Naive thymus-derived CD8-positive, alpha-beta T cell (primary cell): Measurements from ENCODE around the gene TMCO1. TPM values are rescaled to one million over a fixed set of nuclear protein-coding genes. Genes with fewer than 3 reads are reported as not detected.
"Not testable (repeated sequence)": the region's sequence is repeated elsewhere in the genome, so short reads cannot be mapped to it uniquely, and the experiment has no call there.

Experiments used
- ATAC-seq, 2 donors: fragments of 150-1000 bp; cut with Tn5 transposase in 1 of 2; sonication (Bioruptor Pico), chemical (Tn5 transposase) in 1 of 2; 1 replicate in 1 of 2; 2 replicates in 1 of 2; pipeline ENCODE4 v1.10.0; 2021; ENCODE audit warnings: mild to moderate bottlenecking in 2 of 2, moderate library complexity in 2 of 2
- POLR2A ChIA-PET: fragments of 350-600 bp; sonication (Branson Sonifier 250); formaldehyde crosslinking; loops from one replicate; lab custom pipeline; 2021; ENCODE audit warnings: antibody characterized with exemption; lab: Charles Lee
- DNase-seq, 10 donors: peaks; one replicate each; pipeline versions ENCODE4 v3.0.0 to v3.0.0-alpha.2; 2020 to 2022
- H3K27ac Mint-ChIP-seq, 10 donors: one replicate each; pipeline ENCODE4 v1.8.0; 2020 to 2022; ENCODE audit warnings: mild to moderate bottlenecking in 10 of 10, mixed read lengths in 10 of 10, moderate library complexity in 4 of 10, inconsistent platforms in 1 of 10
- H3K27me3 Mint-ChIP-seq, 5 donors: one replicate each; pipeline ENCODE4 v1.8.0; 2021 to 2022; ENCODE audit warnings: mixed read lengths in 5 of 5
- H3K36me3 Mint-ChIP-seq, 3 donors: one replicate each; pipeline ENCODE4 v1.8.0; 2020 to 2022; ENCODE audit warnings: mixed read lengths in 3 of 3, mild to moderate bottlenecking in 2 of 3, inconsistent platforms in 1 of 3
- H3K4me1 Mint-ChIP-seq, 4 donors: one replicate each; pipeline ENCODE4 v1.8.0; 2021 to 2022; ENCODE audit warnings: mixed read lengths in 4 of 4
- H3K4me3 Mint-ChIP-seq, 10 donors: one replicate each; pipeline ENCODE4 v1.8.0; 2020 to 2022; ENCODE audit warnings: mild to moderate bottlenecking in 10 of 10, mixed read lengths in 10 of 10, moderate library complexity in 6 of 10, inconsistent platforms in 1 of 10
- H3K9me3 Mint-ChIP-seq, 9 donors: one replicate each; pipeline ENCODE4 v1.8.0; 2020 to 2022; ENCODE audit warnings: mixed read lengths in 9 of 9, mild to moderate bottlenecking in 3 of 9, inconsistent platforms in 1 of 9, moderate library complexity in 1 of 9
- polyA plus RNA-seq, 3 donors: library from polyadenylated mRNA; unstranded; fragments of 300-500 nt; fragmentation: Illumina TruSeq; gene quantifications; one replicate each; pipeline ENCODE4 v1.2.3, GENCODE V29; 2021
- total RNA-seq, 8 experiments: library from RNA in 2 of 8; stranded (reverse) in 2 of 8; gene quantifications; one replicate each; pipeline ENCODE4 v1.2.3 and lab custom pipeline; 2021 to 2026

The TMCO1 gene, protein sequence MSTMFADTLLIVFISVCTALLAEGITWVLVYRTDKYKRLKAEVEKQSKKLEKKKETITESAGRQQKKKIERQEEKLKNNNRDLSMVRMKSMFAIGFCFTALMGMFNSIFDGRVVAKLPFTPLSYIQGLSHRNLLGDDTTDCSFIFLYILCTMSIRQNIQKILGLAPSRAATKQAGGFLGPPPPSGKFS
- total RNA-seq (10 to 100 TPM; 54.4 to 54.7 TPM), polyA plus RNA-seq (100 to 1,000 TPM in 1 of 3 donors, 10 to 100 TPM in 2; 92.3 to 126 (median 97.3) TPM), total RNA-seq (lab: John Stamatoyannopoulos, UW) (30.5 to 90.0 (median 64.3) reads per million in 6 experiments)

DNA sequence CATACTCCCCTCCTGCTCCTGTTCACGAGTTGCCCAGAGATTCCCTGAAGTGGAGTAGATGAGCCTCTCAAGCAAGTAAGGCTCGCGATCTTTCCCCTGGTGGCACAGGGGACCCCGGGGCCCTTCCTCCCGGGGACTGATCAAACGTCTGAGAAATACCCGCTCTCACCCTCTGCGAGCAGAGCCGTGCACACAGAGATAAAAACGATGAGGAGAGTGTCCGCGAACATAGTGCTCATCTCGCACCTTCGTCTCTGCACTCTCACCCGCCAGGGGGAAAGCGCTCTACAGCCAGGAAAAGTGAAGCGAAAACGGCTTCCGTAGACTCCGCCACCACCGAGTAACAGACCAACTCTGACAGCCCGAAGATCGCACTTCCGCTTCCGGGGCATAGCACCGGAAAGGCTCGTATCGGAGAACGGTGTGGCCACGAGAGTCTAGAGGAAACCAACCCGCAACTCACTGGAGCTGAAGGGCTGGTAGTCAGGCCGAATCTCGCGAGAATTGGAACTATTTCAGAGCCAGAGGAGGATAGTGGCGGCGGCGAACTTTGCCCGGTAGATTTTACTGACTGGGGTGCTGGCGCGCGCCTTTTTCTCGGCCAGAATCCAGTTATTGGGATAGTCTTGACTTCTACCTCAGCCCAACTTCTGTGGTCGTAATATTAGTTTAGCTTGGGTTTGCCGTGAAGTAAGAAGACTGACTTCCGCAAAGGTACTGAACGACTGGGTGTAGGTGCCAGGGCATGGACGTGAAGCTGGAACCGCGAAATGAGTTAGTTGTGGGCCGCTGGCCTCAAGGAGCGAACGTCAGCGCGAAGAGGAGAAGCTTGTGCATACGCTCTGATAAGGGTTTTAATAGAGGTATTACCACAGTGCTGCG, at the start of gene TMCO1:
TMCO1 (minus strand) TSS at position 356 of the 882 bp plus-strand sequence; CDS start at position 239, 117 bp downstream.
- H3K9me3 Mint-ChIP-seq, result peaks cover 0 to 3% (median 0%) of the 10 kb centered on the region in 9 donors
- peak within 1 kb of the TSS; percentile 91 to 99 (median 96) for H3K4me3 Mint-ChIP-seq
- no peaks in the 10 kb centered on the region for H3K27me3 Mint-ChIP-seq
- peaks cover 19 to 45% (median 25%) of the 10 kb centered on the region in 3 donors for H3K36me3 Mint-ChIP-seq
- peaks cover 37 to 73% (median 67%) of the 10 kb centered on the region in 4 donors for H3K4me1 Mint-ChIP-seq
- H3K27ac Mint-ChIP-seq, result peak within 1 kb of the TSS; percentile 95 to 99 (median 98)
- peak; percentile 96 to 97 for ATAC-seq
- POLR2A ChIA-PET, result interaction anchor here (0.6 to 3.2 kb wide), 12 partner anchors 9 to 171 kb away, joined by 3 to 32 read pairs (median 7); partner anchors contain the start of genes ALDH9A1, MGST3 and UCK2
- DNase-seq, result peak; percentile 80 to 98 (median 93)

DNA sequence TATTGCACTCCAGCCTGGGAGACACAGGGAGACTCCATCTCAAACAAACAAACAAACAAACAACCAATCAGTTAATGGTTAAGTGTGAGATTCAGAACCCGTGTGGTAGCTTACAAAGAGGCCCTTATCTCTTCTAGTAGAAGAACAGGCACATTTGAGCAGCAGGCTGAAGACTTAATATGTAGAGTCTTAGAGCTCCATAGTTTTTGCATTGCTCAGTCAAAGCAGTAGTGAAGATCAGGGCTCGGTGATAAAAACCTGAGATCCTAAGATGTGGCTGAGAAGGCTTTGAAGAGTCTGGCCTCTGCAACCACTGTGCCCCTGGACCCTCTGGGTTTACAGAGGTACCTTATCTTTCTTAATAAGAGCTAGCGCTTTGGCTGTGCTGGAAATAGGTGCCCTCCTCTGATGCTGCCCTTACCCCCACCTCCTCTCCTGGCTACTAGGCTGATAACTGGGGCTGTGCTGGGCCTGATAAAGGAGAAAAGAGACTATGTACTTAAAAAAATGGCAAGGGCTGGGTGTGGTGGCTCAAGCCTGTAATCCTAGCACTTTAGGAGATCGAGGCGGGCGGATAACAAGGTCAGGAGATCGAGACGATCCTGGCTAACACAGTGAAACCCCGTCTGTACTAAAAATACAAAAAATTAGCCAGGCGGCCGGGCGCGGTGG, 48.3 kb upstream of the TMCO1 start:
- H3K27ac Mint-ChIP-seq, result no peak overlapping the region
- peaks cover 0 to 5% (median 2%) of the 10 kb centered on the region in 9 donors for H3K9me3 Mint-ChIP-seq
- DNase-seq, result no peak
- H3K4me3 Mint-ChIP-seq, result no peak overlapping the region
- no peaks in the 10 kb centered on the region for H3K4me1 Mint-ChIP-seq
- peaks cover 10 to 17% (median 11%) of the 10 kb centered on the region in 5 donors for H3K27me3 Mint-ChIP-seq
- peaks cover 0 to 7% (median 0%) of the 10 kb centered on the region in 3 donors for H3K36me3 Mint-ChIP-seq
- no peak for ATAC-seq
- POLR2A ChIA-PET, result no interaction called here

DNA sequence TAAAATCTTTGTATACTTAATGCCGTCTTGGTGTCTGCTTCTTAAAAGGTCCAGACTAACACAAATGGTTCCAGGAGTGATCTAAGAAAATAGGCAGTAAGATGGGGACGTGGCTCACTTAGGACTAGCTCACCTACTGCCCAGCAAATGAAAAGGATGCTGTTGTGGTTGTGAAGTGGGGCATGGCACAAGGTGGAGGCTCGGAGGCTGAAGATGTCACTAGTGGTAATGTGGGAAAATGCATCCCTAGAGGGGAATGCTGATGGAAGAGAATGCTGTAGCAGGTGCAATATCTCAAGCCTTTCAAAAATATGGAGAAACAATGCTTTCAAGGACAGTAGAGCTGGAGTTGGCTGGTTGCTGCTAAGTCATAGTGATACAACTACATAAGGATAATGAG, 47.5 kb upstream of the TMCO1 start:
- no peak for DNase-seq
- POLR2A ChIA-PET, result no interaction called here
- peaks cover 0 to 7% (median 0%) of the 10 kb centered on the region in 3 donors for H3K36me3 Mint-ChIP-seq
- ATAC-seq, result no peak
- H3K4me1 Mint-ChIP-seq, result no peaks in the 10 kb centered on the region
- no peak overlapping the region for H3K27ac Mint-ChIP-seq
- H3K9me3 Mint-ChIP-seq, result peaks cover 0 to 5% (median 2%) of the 10 kb centered on the region in 9 donors
- H3K27me3 Mint-ChIP-seq, result peaks cover 3 to 14% (median 12%) of the 10 kb centered on the region in 5 donors
- H3K4me3 Mint-ChIP-seq, result no peak overlapping the region

DNA sequence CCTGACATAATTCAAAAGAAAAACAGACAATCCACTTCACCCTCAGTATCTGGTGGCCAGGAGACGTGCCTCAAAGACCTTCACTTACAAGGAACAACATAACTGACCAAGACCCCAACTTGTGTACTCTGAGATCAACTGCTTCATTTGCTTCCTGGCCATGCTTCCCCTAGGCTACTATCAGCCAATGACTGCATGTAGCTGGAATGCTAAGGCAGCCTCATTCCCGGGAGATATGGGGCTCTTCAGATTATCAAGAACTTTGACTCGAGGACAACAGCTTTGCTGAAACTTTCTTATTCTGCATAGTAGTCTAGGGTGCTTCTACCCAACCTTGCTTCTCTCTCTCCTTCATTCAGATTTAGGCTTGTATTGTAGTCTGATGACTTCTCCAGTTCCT, 47.1 kb upstream of the TMCO1 start:
- Mint-ChIP-seq H3K27me3 (peaks cover 0 to 12% (median 12%) of the 10 kb centered on the region in 5 donors), H3K4me3 (no peak overlapping the region), H3K27ac (no peak overlapping the region), H3K36me3 (peaks cover 0 to 7% (median 0%) of the 10 kb centered on the region in 3 donors), H3K4me1 (no peaks in the 10 kb centered on the region), H3K9me3 (peaks cover 0 to 5% (median 2%) of the 10 kb centered on the region in 9 donors)
- POLR2A ChIA-PET, result no interaction called here
- ATAC-seq, result no peak
- DNase-seq, result no peak

DNA sequence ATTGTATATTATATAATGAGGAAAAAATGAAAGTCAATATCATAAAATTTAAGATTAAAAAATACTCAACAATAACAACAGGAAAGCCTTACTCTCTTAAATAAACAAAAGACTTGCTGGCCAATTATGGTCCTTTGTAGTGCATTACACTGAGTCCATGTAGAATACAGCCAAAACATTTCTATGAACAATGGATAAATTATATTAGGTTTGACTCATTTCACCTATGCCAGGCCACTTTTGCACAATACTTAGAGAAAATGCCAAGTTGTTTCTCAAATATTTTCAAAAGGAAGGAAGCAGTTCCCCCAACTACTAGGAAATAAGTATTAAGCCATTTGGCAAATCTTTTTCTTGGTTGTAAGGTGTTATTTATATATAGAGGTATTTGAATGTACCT, 38.9 kb upstream of the TMCO1 start:
- H3K4me1 Mint-ChIP-seq, result peaks cover 0 to 3% (median 0%) of the 10 kb centered on the region in 4 donors
- peaks cover 0 to 6% (median 0%) of the 10 kb centered on the region in 3 donors for H3K36me3 Mint-ChIP-seq
- H3K9me3 Mint-ChIP-seq, result peaks cover 0 to 9% (median 0%) of the 10 kb centered on the region in 9 donors
- DNase-seq, result no peak
- no peak overlapping the region for H3K27ac Mint-ChIP-seq
- no peak for ATAC-seq
- POLR2A ChIA-PET, result no interaction called here
- no peak overlapping the region for H3K4me3 Mint-ChIP-seq
- H3K27me3 Mint-ChIP-seq, result peaks cover 0 to 6% (median 4%) of the 10 kb centered on the region in 5 donors

DNA sequence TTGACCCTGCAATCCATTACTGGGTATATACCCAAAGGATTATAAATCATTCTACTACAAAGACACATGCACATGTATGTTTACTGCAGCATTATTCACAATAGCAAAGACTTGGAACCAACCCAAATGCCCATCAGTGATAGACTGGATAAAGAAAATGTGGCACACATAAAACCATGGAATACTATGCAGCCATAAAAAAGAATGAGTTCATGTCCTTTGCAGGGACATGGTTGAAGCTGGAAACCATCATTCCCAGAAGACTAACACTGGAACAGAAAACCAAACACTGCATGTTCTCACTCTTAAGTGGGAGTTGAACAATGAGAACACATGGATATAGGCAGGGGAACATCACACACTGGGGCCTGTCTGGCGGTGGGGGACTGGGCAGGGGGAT, 35.8 kb upstream of the TMCO1 start:
- POLR2A ChIA-PET, result not testable (repeated sequence)
- peaks cover 0 to 12% (median 3%) of the 10 kb centered on the region in 9 donors for H3K9me3 Mint-ChIP-seq

DNA sequence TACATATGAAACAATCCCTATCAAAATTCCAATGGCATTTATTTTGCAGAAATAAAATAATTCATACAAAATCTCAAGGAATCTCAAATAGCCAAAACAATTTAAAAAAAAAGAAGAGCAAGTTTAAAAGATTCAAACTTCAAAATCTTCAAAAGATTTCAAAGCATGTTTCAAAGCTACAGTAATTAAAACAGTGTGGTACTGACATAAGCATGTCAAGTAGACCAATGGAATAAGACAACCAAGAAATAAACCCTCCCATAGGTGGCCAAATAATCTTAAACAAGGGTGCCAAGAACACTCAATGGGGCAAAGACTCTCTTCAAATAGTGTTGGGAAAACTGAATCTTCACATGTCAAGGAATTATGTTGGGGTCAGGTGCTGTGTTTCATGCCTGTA, 30.7 kb upstream of the TMCO1 start:
- Mint-ChIP-seq H3K27me3 (peaks cover 0 to 17% (median 12%) of the 10 kb centered on the region in 5 donors), H3K4me1 (no peaks in the 10 kb centered on the region), H3K36me3 (peaks cover 0 to 20% (median 0%) of the 10 kb centered on the region in 3 donors), H3K9me3 (peaks cover 0 to 17% (median 8%) of the 10 kb centered on the region in 9 donors), H3K4me3 (no peak overlapping the region), H3K27ac (no peak overlapping the region)
- DNase-seq, result no peak
- POLR2A ChIA-PET, result no interaction called here
- no peak for ATAC-seq

More for the DNA sequence above, 35.8 kb upstream of the TMCO1 start:
- Mint-ChIP-seq H3K36me3 (peaks cover 0 to 15% (median 0%) of the 10 kb centered on the region in 3 donors), H3K27me3 (peaks cover 0 to 11% (median 7%) of the 10 kb centered on the region in 5 donors)
- ATAC-seq, H3K27ac Mint-ChIP-seq, H3K4me3 Mint-ChIP-seq, DNase-seq, H3K4me1 Mint-ChIP-seq: not testable (repeated sequence)

DNA sequence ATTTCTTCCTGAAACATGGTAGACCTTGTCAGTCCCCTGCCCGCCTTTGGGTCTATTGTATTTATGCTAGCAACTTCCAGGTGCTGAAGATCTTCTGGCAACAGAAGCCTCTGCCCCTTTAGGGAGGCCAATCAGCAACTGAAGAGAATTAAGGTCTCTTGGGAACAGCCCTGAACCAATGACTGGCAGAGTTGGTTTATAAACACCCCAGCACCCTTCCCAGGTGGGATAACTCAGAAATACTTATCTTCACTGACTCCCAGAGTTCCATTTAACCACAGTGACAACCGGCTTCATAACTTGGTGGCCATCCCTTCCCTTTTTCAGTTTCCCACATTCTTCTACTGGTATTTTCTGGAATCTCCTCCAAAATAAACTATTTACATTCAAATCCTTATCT, 27.2 kb upstream of the TMCO1 start:
- peaks cover 0 to 9% (median 4%) of the 10 kb centered on the region in 9 donors for H3K9me3 Mint-ChIP-seq
- ATAC-seq (no peak), DNase-seq (no peak)
- POLR2A ChIA-PET, result no interaction called here
- H3K36me3 Mint-ChIP-seq, result peaks cover 0 to 7% (median 0%) of the 10 kb centered on the region in 3 donors
- H3K4me3 Mint-ChIP-seq, result no peak overlapping the region
- H3K4me1 Mint-ChIP-seq, result no peaks in the 10 kb centered on the region
- peaks cover 4 to 23% (median 17%) of the 10 kb centered on the region in 5 donors for H3K27me3 Mint-ChIP-seq
- no peak overlapping the region for H3K27ac Mint-ChIP-seq

DNA sequence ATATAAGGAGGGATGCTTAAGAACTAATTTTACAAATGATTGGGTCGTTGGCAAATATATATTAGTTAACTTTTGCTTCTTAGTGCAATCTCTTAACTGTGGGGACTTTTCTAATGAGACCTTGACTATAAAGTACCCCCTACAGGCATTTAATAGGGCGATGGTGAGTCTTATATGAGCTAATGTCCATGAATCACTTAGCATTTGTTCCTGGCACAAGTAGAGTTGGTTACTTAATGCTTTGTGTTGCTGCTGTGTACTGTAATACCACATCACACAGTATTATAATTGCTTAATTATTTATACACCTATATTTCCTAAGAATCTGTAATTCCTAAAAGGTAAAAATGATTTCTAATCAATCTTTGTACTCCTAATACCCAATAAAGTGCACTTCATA, 25.3 kb upstream of the TMCO1 start:
- Mint-ChIP-seq H3K36me3 (no peaks in the 10 kb centered on the region), H3K9me3 (no peaks in the 10 kb centered on the region), H3K4me3 (no peak overlapping the region), H3K27me3 (peaks cover 6 to 22% (median 14%) of the 10 kb centered on the region in 5 donors), H3K27ac (no peak overlapping the region), H3K4me1 (no peaks in the 10 kb centered on the region)
- POLR2A ChIA-PET, result no interaction called here
- DNase-seq (no peak), ATAC-seq (no peak)

DNA sequence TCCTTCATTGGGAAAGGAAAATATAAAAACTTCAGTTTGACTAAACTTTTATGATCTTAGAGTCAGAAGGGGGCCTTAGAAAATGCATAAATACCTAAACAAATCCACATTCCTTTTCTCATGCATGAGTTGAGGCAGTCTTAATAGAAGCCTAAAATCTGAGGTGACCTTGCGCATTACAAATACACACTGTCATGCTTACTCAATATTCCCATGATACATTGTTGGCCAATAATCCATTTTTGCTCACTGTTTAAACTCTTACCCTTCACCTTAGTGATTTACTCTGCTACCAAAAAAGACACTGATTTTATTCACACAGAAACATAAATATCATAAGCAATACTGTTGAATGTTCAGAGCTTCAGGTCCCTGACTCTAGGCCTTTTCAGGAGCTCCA, 19.1 kb upstream of the TMCO1 start:
- Mint-ChIP-seq H3K36me3 (peaks cover 0 to 12% (median 3%) of the 10 kb centered on the region in 3 donors), H3K9me3 (peaks cover 0 to 6% (median 0%) of the 10 kb centered on the region in 9 donors), H3K4me1 (peaks cover 0 to 3% (median 1%) of the 10 kb centered on the region in 4 donors), H3K4me3 (no peak overlapping the region), H3K27me3 (peaks cover 1 to 10% (median 6%) of the 10 kb centered on the region in 5 donors), H3K27ac (no peak overlapping the region)
- DNase-seq, result no peak
- POLR2A ChIA-PET, result no interaction called here
- no peak for ATAC-seq

DNA sequence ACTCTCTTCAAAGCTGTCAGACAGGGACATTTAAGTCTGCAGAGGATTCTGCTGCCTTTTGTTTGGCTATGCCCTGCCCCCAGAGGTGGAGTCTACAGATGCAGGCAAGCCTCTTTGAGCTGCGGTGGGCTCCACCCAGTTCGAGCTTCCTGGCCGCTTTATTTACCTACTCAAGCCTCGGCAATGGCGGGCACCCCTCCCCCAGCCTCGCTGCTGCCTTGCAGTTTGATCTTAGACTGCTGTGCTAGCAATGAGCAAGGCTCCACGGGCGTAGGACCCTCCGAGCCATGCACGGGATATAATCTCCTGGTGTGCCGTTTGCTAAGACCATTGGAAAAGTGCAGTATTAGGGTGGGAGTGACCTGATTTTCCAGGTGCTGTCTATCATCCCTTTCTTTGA, 14.9 kb upstream of the TMCO1 start:
- H3K9me3 Mint-ChIP-seq, DNase-seq, POLR2A ChIA-PET, H3K4me1 Mint-ChIP-seq, ATAC-seq, H3K4me3 Mint-ChIP-seq, H3K27me3 Mint-ChIP-seq, H3K27ac Mint-ChIP-seq: not testable (repeated sequence)
- peaks cover 0 to 12% (median 3%) of the 10 kb centered on the region in 3 donors for H3K36me3 Mint-ChIP-seq

DNA sequence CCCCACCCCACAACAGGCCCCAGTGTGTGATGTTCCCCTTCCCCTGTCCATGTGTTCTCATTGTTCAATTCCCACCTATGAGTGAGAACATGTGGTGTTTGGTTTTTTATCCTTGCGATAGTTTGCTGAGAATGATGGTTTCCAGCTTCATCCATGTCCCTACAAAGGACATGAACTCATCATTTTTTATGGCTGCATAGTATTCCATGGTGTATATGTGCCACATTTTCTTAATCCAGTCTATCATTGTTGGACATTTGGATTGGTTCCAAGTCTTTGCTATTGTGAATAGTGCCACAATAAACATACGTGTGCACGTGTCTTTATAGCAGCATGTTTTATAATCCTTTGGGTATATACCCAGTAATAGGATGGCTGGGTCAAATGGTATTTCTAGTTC, 9.5 kb upstream of the TMCO1 start:
- ATAC-seq, result not testable (repeated sequence)

More for the DNA sequence above, 9.5 kb upstream of the TMCO1 start:
- H3K4me1 Mint-ChIP-seq, H3K27ac Mint-ChIP-seq, H3K27me3 Mint-ChIP-seq, DNase-seq, H3K9me3 Mint-ChIP-seq, H3K4me3 Mint-ChIP-seq: not testable (repeated sequence)
- peaks cover 0 to 19% (median 11%) of the 10 kb centered on the region in 3 donors for H3K36me3 Mint-ChIP-seq
- POLR2A ChIA-PET, result interaction anchor here (1.2 kb wide), 1 partner anchor 9 kb away, joined by 3 read pairs; the partner anchor contains the start of gene TMCO1
